NCI-H1105 treated with DMSO at 0.1 percent for 48 hours (cell line): Measurements from ENCODE around the gene IFITM10.
"Not testable (repeated sequence)": the region's sequence is repeated elsewhere in the genome, so short reads cannot be mapped to it uniquely, and the experiment has no call there.

Experiments used
- DNase-seq: peaks from one replicate; lab custom pipeline; 2025; lab: John Stamatoyannopoulos, UW

IFITM10 gene

DNA sequence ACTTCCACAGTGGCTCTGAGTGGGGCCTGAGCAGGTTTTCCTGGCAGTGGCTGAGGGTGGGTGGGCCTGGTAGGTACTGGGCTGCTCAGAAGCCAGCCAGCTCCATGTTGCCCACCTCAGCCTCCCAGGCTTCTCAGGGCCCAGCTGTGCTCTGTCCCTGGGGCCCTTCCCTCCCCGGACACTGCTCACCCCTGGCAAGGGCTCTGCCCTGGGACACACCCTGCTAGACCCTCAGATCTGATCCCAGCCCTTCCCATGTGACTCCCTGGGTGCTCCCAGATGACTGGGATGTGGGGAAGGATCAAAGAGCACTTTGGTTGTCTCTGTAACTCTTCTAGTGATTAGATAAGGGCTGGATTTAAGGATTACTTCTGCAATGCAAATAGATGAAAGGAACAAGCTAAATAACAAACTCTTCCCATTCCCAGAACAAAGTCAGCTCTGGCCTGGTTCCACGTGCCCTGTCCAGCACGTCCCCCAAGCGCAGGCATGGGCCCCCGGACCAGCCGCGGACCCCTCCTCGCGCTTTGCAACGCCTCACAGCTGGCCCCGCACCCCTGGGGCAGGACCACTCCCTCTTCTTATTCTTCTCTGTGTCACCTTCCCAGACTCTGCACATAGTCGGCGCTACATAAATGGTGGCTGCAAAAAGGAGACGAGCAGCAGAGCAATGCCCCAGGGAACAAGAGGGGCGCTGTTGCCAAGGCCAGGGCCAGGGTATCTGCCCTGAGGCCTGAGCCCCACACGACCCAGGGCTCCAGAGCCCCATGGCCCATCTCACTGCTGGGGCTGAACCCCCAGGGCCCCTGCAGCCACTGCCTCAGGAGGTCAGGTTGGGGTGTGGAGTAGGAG is 59.1 kb downstream of the IFITM10 start:
- DNase-seq, result no peak

DNA sequence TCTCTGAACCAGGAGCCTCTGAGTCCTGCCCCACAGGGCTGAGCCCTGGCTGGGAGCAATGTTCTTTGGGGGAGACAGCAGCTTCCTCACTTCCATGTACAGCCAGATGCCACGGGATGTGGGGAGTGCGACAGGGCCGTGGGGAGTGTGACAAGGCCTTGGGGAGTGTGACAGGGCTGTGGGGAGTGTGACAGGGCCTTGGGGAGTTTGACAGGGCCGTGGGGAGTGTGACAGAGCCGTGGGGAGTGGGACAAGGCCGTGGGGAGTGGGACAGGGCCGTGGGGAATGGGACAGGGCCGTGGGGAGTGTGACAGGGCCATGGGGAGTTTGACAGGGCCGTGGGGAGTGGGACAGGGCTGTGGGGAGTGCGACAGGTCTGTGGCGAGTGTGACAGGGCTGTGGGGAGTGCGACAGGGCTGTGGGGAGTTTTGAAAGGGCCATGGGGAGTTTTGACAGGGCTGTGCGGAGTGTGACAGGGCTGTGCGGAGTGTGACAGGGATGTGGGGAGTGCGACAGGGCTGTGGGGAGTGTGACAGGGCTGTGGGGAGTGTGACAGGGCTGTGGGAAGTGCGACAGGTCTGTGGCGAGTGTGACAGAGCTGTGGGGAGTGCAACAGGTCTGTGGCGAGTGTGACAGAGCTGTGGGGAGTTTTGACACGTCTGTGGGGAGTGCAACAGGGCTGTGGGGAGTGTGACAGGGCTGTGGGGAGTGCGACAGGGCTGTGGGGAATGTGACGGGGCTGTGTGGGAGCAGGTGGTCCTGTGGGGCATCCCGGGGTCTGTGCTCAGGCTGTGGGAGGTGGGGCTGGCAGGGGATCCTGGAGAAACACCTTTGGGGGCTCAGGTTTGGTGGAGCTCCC is 60.0 kb downstream of the IFITM10 start:
- no peak for DNase-seq

DNA sequence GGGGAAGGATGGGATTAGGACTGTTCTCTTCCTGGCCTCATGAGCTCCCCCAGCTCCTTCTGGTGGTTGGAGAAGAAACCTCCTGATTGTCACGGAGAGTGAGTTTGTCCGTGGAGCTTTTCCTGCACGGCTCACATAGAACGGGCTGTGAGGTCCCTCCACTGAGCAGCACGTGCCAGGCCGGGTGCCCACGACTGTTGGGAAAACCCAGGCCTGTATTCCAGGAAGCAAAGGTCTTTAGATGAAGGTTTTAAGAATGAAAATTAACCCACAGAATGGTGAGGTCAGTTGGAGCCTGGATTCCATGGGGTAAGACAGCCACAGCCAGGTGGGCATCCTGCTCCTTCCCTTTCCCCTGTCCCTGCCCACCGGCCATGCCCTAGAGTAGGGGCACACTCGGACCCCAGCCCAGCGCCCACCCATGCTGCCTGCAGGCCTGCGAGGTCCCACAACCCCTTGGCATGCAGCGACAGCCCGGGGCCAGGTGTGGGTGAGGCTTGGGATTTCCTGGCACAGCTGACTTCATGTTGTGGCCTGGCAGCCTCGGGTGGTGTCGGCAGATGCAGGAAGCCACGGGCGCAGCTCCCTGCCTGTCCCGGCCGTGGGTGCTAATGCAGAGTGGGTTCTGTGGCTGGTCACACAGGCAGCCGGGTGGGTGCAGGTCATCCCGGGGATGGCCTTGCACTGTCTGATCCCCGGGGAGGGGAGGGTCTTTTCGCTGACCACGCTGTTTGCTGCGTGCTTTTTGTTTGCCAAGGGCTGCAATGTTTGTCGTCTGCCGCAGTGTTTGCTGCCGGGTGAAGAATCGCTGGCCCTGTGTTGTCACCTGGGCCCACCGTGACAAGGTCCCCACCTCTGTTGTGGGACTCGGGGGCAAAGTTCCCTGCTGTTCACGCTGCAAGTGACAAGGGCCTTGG is 60.9 kb downstream of the IFITM10 start:
- DNase-seq, result not testable (repeated sequence)

- DNase-seq, result not testable (repeated sequence)
Observed at GRCh38 chr11:1688336-1688947, 62.0 kb downstream of the IFITM10 start.

- DNase-seq, result not testable (repeated sequence)
Observed at GRCh38 chr11:1686220-1686619, 64.2 kb downstream of the IFITM10 start.

DNA sequence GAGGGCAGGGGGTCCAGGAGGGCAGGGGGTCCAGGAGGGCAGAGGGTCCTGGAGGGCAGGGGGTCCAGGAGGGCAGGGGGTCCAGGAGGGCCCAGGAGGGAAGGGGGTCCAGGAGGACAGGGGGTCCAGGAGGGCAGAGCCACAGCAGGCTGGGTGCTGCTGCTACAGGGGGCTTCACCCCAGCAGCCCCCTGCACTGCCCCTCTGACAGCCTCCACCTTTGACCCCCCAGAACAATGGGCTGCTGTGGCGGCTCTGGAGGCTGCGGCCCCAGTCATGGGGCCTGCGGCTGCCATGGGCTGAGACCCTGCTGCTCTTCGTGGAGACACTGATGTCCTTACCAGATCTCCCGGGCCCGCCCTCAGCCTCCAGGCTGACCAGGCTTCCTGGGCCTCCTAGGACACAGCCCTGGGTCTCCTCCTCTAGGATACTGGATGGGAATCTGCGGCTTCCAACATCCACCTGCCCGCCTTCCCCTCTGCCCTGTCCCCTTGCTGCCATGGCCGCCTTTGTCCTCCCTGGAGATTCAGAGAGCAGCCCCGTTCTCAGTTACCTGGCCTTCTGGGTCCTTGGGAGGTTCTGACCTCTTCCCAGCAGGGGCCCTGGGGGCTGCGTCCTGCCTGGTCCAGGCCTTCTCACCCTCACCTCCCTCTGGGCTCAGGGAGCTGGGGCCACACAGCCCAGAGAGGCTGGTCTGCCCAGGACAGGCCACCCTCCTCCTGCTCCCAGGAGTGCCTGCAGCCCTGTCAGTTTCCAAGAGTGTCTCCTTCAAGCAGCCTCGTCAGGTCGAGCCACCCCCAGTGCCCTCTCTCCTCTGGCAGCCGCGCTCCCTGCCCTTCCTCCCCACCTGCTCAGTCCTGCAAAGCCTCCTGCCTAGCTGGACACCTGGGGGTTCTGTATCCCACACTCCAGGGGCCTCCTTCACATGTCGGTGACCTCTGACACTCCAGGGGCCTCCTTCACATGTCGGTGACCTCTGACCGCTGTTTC is 65.2 kb downstream of the IFITM10 start:
- DNase-seq, result not testable (repeated sequence)

- DNase-seq, result not testable (repeated sequence)
Observed at GRCh38 chr11:1683904-1684572, 66.4 kb downstream of the IFITM10 start.

- DNase-seq, result not testable (repeated sequence)
Observed at GRCh38 chr11:1683216-1683615, 67.2 kb downstream of the IFITM10 start.
